GM19438 (cell line): Measurements from ENCODE around the gene PLXNA2.

Experiments used
- ATAC-seq: cut with Tn5 transposase; IDR thresholded peaks from one replicate; pipeline ENCODE4 v1.9.1; 2021; ENCODE audit warnings: low read depth; ENCODE audit not compliant: unreplicated experiment

PLXNA2 gene

DNA sequence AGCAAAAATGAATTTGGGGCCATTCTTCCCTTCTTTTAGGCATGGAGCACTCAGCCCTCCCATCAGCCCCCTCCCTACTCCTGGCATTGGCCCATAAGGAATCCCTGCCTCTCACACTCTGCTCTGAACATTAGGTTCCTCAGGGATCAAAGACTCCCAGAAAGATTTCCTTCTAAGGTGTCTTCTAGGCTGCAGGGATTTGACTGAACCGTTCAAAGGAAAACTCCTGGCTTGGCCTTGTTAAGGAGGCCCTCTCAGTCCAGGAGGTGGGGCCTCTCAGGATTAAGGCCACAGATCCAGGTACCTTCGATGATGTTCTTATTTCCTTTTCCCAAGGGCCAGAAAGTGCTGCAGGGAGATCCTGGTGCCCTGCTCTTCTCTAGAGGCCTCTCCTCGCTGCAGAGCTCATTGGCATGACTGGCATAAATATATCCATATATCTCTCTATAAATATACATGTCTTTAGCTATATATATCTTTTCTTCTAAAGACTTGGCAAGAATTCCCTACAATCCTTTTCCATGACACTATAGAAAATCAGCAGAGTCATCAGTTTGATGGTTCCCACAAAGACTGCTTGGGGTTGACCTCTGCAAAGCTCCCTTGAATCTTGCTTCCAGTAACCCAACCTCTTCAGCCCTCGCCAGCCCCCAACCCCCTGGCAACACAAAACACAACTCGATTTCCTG, 59.1 kb downstream of the PLXNA2 start:
- ATAC-seq, result no peak

DNA sequence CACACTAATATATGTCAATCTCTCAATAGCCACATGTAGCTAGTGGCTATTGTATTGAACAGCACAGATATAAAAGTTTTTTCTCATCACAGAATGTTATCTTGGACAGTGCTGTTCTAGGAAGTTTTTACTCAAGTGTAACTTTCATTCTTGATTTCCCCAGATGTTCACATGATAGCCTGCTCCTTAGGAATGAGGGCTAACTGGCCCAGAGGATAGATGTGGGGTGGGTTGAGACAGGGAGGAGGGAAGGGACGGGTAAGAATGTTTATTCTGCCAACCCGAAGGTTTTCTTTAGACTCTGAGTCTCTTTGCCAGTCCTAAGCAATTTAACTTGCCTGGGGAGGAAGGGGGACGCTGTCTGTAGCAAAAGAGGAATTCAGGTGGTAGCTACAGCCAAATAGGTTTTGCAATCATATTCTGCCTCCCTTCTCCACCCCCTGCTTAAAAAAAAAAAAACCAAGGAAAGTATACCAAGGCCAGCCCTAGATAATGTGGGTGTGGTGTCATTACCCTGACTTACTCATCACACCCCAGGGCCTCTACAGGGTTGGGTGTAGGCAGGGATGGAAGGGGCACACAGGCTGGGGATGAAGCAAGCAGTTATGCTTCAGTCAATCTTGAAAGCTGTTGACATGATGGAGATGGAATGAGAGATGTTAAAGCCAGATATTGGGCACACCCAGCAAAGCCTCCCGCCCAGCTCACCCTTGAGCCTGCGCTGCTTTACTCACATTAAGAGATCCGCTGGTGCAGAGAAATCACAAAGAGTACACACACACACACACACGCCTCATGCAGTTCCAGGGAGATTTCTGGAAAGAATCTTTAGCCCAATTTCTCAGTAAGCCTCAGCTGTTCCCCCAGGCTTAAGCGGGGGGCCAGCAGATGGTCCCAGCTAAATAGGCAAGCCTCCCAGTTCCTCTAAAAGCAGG, 59.9 kb downstream of the PLXNA2 start:
- no peak for ATAC-seq

DNA sequence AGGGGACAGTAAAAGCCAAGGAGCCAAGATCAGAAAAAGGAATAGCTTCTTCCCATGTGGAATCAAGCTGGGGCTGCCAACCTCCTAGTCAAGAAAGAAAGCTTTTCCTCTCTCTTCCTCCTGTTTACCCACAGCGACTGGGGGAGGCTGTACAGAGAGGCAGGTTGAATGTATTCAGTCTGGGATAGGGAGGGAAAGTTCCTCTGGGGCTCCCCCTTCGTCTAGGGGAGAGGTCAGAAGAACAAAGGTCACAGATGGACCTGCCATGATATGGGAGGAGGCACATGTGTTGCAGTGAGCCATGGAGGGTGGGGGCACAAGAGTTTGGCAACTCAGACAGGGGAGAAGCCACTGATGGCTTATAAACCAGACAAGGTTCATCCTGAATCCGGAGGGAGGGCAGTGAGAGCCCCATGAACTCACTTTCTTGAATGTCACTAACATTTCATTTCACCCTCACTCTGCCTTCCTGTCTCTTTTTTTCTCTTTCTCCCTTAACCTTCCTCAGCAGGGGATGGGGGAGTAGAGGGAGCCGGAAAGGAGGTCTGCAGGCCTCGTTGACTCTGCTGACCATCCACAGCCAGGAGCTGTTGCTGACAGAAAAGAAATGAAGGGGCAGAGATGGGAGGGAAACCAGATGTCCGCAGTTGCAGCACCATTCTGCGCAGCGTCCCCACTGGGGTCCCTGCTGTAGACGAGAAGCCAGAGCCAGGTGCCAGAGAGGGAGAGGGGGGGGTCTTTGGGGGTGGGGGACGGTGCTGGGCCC, 61.1 kb downstream of the PLXNA2 start:
- no peak for ATAC-seq

DNA sequence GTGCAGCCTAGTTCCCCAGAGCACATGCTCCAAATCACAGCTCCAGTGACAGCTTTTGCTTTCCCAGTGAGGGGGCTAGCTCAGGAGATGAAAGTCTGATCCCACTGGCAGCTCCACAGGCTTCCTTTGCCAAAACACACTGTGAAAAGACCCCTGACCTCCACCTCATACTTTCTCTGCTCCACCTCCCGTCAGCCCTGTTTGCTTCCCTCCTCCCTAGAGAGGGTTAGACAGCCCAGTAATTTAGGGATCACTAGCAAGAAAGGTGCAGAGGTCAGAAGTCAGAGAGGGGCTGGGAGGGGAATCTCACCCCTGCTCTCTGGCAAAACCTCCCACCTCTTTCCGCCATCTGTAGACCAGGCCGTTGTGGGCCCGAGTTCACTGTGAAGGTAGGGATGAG, 62.8 kb downstream of the PLXNA2 start:
- no peak for ATAC-seq

DNA sequence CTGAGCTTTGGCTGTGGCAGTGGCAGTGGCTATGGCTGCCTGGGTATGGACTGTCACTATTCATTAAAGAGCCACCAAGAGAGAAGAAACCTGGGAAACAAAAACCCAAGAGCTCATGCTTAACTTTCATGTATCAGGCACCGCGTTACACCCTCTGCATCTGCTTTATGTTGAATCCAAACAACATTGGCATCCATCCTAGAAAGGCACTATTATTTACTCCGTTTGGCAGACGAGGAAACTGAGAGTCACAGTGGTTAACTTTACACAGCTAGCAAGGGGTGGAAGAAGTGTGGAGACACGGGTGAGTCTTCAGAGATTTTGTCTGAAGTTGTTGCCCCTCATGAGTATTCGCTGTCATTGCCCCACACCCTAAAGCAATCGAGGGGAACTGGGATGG, 63.8 kb downstream of the PLXNA2 start:
- no peak for ATAC-seq

DNA sequence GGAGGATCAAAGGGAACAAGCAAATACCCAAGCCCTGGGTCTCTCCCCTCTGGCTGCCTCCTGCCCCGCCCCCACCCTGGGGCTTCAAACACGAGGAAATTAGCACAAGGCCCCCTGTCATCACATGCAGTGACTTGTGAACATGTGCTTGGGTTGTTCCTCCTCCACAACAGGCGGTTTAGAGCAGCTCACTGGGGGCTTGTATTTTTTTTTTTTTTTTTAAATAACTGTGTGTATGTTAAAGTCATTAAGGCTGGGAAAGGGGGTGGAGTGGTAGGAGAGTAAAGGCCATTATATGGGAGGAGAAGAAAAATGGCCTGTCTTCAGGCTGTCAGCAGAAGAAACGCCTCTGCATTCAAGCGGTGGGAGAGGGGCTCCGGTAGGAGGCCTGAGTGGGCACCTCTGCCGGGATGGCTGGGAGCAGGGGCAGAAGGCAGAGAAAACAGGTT, 64.2 kb downstream of the PLXNA2 start:
- no peak for ATAC-seq

DNA sequence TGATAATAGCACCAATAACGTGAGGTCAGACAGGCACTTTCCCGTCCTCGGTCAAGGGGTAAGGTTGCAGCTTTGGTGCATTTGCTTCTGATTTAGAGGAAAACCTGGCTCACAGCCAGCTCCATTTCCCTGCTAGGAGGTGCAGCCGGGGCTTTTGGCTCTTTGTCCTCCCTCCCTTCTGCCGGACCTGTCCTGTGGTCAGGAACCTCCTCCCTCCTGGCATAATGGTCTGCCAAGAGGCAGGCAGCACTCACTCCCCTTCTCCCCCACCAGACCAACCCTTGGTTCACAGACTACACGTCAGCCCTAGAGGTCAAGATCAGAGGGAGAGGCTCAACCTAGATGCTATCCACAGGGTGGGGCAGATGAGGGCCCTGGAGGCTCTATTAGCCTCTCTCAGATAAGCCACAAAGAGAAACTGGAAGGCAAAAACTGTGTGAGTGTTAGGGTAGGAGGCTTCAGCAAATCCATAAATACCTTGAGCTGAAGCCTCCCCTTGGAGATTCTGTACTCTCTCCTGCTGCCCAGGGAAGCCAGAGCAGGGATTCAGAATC, 64.8 kb downstream of the PLXNA2 start:
- no peak for ATAC-seq

DNA sequence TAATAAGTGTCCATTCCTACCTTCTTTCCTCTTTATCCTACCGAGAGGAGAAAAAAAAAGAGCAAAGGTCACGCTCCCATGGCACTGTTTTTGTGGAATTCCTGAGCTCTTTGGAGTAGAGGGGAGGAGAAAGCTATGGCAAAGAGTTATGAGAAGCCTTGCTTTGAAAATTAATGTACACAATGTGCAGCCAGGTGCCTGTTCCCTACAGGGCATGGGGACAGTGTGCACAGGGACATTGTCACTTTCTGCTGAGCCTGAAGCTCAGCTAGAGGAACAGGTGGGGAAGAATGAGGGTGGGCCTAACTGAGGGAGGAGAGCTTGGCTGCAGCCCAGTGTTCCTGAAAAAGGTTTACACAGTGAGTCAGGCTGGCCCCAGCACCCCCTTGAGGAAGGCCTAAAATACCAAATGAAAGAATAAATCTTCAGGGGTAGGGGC, 66.1 kb downstream of the PLXNA2 start:
- ATAC-seq, result no peak

DNA sequence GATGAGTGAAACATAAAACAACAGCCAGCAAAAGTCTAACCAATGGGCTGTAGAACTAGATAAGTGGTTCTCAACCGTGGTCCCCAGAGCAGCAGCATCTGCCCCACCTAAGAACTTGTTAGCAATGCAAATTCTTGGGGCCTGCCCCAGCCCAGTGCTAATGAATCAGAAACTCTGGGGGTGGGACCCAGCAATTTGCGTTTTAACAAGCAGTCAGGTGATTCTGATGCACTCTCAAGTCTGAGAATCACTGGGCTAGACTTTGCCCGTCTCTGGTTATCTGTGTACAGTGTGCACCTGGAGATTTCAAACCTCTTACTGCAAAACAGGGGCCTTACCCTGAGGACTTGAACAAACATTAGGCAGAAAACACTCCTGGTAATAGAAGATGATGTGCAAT, 66.5 kb downstream of the PLXNA2 start:
- no peak for ATAC-seq

DNA sequence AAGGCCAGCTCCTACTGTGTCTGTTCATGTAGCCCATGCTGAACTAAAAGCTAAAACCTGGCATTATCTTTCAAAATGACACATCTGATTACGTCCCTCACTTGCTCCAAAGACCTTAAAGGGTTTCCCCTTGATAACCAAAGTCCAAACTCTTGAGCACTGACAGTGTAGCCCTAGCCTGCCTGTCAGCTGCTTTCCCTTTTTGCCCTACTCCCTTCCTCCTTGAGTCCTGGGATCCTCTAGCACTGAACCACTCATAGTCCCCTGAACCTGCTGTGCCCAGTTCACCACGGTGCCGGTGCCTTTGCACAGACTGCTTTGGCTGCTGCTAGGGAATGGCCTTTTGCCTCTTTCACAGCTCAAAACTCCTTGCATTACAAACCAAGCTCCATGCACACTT, 67.5 kb downstream of the PLXNA2 start:
- no peak for ATAC-seq

DNA sequence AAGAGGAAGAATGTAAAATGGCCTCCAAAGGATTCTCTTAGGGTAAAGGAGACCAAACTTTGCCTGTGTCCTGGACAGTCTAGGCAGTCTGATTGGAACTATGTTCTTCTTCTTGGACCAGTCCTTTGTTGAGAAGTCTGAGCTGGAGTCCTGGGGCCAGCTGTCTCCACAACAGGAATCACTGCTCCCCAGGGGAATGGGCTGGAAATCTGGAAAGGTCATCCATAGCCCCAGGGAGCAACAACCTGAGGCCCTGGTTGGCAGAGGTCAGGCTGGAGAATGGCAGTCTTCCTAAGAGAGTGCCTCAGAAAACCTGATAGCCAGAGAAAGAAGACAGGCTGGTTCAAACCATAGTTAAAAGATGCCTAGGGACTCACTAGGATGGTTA, 68.7 kb downstream of the PLXNA2 start:
- ATAC-seq, result no peak

DNA sequence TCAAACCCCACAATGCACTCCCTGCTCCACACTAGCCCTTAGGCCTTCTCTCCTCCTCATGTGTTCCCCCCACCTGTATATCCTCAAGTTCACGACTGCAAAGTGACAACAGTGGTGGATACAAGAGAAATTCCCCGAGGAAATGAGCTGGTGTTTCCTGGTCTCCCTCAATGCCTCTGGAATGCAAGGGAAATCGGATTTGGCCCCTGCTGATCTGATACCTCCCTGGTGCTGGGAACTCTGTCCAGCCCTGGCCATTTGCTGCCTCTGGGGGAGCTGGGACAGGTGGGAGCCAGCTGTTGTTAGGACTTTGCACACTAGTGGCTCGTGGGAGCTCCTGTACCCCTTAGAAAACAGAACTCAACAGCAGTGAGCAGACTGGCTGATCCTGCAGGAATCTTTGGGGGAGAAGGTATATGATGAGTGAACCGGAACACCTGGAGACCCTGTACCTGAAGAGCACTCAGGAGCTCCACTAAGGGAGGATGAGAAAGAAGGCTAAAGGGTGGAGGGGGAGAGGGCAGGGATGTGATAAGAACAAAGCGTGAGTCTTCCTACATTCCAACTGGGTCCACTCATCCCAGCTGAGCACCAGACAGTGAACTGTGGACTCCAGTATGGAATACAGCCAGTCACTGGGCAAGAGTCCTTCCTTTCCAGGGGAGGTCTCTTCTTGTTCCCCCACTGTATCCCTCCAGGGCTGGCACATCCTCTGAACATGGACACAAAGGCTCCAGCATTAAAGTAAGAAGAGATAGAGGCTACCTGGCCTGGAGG, 69.3 kb downstream of the PLXNA2 start:
- no peak for ATAC-seq

DNA sequence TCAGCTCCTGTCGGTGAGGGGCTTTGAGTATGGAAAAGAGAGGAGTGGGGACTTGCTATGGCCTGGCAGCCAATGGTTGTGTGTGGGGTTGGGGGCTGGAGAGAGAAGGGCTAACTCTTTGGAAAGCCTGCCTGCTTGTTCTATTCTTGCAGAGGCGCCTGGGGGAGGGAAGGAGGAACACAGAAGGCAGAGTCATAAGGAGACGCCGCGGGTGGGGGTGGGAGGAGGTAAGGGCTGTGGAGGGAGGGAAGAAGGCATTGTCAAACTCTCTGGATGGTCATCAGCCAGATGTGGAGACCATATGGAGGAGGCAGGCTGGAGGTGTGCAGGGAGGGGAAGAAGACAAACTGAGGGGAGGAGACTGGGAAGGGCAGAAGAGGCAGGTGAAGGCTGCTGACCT, 70.0 kb downstream of the PLXNA2 start:
- ATAC-seq, result no peak

DNA sequence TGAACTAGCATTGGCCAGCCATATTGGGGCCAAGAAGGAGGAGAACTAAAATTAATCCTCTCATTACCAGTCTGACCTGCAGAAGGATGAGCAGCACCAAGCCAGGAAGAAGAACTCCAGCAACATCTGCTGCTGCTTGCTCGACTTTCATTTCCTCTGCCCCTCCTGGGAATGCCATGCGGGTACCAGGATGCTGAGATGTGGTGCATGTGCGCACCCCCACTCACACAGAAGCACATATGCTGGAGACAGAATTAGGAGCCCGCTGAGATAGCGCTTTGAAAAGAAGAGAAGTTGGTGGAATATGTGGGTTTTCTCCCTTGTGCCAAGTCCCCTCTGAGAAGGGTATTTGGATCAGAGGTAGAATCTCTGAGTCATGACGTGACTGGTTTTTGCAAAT, 70.4 kb downstream of the PLXNA2 start:
- ATAC-seq, result no peak

DNA sequence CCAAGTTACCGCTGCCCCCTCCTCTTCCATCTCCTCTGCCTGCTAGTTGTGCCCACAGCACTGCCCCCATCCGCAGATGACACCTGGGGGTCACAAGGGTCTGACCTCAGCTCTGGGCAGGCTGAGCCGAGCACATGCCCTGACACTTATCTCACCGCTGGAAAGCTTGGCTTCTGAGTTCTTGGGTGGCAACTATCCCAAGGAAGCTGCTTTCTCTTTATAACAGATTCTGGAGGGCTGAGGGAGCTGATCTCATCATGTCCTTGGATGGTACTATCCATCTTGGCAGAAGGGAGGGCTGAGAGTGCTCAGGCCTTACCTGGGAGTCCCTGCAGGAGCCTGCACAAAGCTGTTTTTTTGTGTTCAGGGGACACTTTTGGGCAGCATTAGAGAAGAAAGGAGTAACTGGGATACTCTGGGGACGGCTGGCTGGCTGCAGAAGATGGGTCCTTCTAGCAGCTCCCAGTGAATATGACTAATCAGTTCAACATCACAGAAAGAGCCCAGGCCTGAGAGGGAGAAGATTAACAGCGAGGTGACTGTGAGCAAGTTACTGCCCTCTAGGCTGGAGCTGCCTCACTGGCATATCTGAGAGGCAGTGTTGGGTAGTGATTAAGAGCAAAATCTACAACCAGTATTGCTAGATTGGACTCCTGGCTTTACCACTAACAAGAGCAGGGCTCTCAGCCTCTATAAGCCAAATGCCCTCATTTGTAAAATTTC, 71.6 kb downstream of the PLXNA2 start:
- no peak for ATAC-seq

DNA sequence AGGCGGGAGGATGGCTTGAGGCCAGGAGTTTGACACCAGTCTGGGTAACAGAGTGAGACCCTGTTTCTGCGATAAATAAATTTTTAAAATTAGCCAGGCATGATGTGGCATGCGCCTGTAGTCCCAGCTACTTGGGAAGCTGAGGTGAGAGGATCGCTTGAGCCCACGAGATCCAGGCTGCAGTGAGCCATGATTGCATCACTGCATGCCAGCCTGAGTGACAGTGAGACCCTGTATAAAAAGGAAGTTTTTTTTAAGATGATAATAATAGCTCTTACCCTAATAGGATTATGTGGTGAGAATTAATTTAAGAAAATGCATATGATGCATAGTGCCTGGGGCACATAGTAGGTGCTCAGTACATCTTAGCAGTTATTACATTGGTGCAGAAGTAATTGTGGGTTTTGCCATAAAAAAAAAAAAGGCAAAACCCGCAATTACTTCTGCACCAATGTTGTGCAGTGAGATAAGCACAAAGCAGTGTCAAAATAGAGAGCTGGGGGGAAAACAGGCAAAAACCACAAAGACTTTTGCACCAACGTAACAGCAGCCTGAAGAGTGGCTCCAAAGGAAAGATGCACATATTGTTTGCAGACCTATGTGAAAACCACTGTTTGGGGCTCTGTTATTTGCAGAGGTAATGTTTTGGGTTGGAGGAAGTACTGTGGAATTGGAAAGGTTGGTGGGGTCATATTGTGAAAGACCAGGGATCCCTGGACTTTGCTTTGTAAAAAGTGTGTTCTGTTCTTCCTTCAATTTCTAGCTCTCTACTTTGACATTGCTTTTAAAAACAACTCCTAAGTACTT, 72.4 kb downstream of the PLXNA2 start:
- ATAC-seq, result no peak

DNA sequence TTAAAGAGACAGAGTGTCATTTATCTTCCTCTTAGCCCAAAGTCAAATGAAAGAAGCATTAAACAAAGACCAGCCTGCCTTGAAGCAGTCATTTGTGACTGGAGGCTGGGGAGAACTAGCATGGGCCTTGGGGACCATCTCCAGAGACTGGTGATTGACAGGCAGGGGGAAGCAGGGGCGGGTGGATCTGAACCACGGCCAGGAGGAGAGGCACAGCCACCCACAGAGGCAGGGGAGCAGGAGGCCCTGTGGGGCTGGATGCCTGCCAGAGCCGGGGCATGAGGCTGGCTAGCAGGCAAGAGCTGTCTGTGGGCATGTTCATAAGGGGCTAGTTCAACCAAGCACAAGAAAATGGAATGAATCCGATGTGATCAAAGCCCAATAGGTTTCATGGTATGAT, 73.9 kb downstream of the PLXNA2 start:
- ATAC-seq, result no peak

DNA sequence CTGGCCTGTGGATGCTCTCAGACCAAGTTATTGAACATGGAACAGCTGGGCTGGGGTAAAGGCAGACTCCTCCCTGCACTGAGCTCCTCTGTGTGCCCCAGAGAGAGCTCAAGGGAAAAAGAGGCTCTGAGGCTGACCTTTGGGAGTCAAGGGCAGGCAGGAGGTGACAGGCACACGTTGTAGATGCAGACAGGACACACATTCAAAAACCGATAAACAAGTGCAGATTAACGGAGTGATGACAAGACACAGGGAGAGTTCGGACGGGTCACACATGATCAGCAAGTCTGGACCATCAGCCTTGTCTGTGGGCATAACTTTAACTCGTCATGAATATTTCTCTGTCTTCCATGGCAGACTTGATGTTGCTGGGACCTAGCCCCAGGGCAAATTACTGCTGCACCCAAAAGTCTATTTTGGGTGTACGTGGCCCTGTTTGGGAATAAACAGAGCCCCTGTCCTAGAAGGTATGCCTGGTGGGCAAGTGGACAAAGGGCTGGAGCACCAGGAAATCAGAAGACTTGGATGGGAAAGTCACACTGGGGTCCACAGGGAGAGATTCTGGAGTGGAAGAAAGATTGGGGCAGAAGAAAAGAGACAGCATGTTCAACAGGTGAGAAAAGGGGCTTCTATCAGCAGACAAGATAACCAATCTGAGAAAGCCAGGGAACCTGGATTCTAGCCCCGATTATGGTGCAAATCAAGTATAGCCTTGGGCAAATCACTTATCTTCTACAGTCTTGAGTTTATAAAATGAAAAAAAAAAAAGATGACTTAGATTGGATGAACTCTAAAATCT, 74.9 kb downstream of the PLXNA2 start:
- ATAC-seq, result no peak
